ENCODE data around the gene C19orf44.

The C19orf44 gene

GRCh38 chr19:16527971-16528521 is 31.9 kb downstream of the C19orf44 start:
- Mint-ChIP-seq H3K27ac (no peak overlapping the region), H3K36me3 (ENCODE audit: low read depth) (peaks cover 55% of the 10 kb centered on the region), H3K9me3 (no peaks in the 10 kb centered on the region), H3K4me1 (no peaks in the 10 kb centered on the region), H3K4me3 (no peak overlapping the region), H3K27me3 (ENCODE audit: low read depth) (no peaks in the 10 kb centered on the region)
- peak in 1 of 3 experiments; percentile 14 for TF ChIP-seq CTCF (IDR thresholded peaks at IDR 0.05; ENCODE audit: unreplicated experiment in 3 of 3)

- H3K4me1 Mint-ChIP-seq = no peaks in the 10 kb centered on the region
These were observed 33.4 kb downstream of the C19orf44 start for GRCh38 chr19:16529466-16530144.

GRCh38 chr19:16530540-16531379 is 34.6 kb downstream of the C19orf44 start:
- Mint-ChIP-seq H3K4me3 (no peak overlapping the region), H3K4me1 (no peaks in the 10 kb centered on the region), H3K36me3 (ENCODE audit: low read depth) (peaks cover 57% of the 10 kb centered on the region), H3K9me3 (no peaks in the 10 kb centered on the region), H3K27ac (no peak overlapping the region), H3K27me3 (ENCODE audit: low read depth) (no peaks in the 10 kb centered on the region)
- no peak for TF ChIP-seq CTCF (IDR thresholded peaks at IDR 0.05; ENCODE audit: unreplicated experiment in 3 of 3)

More at GRCh38 chr19:16529466-16530144, 33.4 kb downstream of the C19orf44 start:
- Mint-ChIP-seq H3K27me3 (ENCODE audit: low read depth) (no peaks in the 10 kb centered on the region), H3K9me3 (no peaks in the 10 kb centered on the region), H3K4me3 (no peak overlapping the region), H3K36me3 (ENCODE audit: low read depth) (peaks cover 56% of the 10 kb centered on the region), H3K27ac (no peak overlapping the region)
- TF ChIP-seq CTCF (IDR thresholded peaks at IDR 0.05; ENCODE audit: unreplicated experiment in 3 of 3) = no peak

GRCh38 chr19:16531380-16531669 is 35.1 kb downstream of the C19orf44 start:
- Mint-ChIP-seq H3K4me1 (no peaks in the 10 kb centered on the region), H3K27me3 (ENCODE audit: low read depth) (no peaks in the 10 kb centered on the region), H3K27ac (no peak overlapping the region), H3K36me3 (ENCODE audit: low read depth) (peaks cover 58% of the 10 kb centered on the region), H3K4me3 (no peak overlapping the region), H3K9me3 (no peaks in the 10 kb centered on the region)
- no peak for TF ChIP-seq CTCF (IDR thresholded peaks at IDR 0.05; ENCODE audit: unreplicated experiment in 3 of 3)

GRCh38 chr19:16532440-16533234 is 36.4 kb downstream of the C19orf44 start:
- Mint-ChIP-seq H3K27ac (no peak overlapping the region), H3K4me3 (no peak overlapping the region), H3K4me1 (no peaks in the 10 kb centered on the region), H3K27me3 (ENCODE audit: low read depth) (no peaks in the 10 kb centered on the region), H3K9me3 (no peaks in the 10 kb centered on the region), H3K36me3 (ENCODE audit: low read depth) (peaks cover 58% of the 10 kb centered on the region)
- no peak for TF ChIP-seq CTCF (IDR thresholded peaks at IDR 0.05; ENCODE audit: unreplicated experiment in 3 of 3)
